ENCODE data around the gene SPRN. TPM values are rescaled to one million over a fixed set of nuclear protein-coding genes. Genes with fewer than 3 reads are reported as not detected.

The SPRN gene
- total and polyA plus RNA-seq, 2 of the 4 experiments (the other 2 are of a cell fraction) = 0.36 to 2.3 TPM

DNA sequence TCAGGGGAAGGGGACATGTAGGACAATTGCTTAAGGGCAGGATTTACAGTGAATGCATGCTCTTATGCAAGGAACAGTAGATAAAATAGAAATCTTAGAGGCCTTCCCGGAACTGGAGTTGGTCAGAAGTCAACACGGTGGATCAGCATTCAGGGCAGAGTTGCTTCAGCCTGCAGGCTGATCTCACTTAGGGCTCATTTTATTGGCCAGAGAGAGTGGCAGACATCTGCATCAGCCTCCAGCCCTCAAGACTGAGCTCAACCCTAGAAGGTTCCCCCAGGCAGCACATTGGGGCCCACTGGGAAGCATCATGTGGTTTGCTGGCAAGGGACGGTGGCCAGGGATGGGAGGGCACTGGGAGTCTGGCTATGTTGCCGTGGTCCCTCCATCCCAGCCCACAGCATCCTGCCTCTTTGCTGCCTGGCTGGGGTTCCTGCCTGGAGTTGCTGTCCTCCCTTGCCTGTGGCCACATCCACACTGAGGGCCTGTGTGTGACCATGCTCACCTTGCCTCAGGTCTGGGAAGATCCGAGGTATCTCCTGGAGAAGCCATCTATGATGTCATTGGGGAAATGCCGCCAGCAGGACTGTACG is 42.4 kb upstream of the SPRN start:
- no peak overlapping the region for H3K27ac ChIP-seq (ENCODE audit: insufficient read depth, low read length)
- no peaks in the 10 kb centered on the region for H3K27me3 ChIP-seq (ENCODE audit: control insufficient read depth, insufficient read depth, low read length)
- H2AK5ac ChIP-seq (ENCODE audit: low read depth, low read length) = no peak overlapping the region
- H3K4ac ChIP-seq (ENCODE audit: low read depth, low read length) = no peak overlapping the region
- dilution Hi-C loops (cut with HindIII; ENCODE audit: low sequenced_read_pairs, unreplicated experiment) = no loop called here
- no peaks in the 10 kb centered on the region for H3K4me1 ChIP-seq (ENCODE audit: control insufficient read depth, insufficient read depth, low read length)
- H3K9me1 ChIP-seq (ENCODE audit: insufficient read depth, low read length) = no peaks in the 10 kb centered on the region
- no peaks in the 10 kb centered on the region for H3K79me1 ChIP-seq (ENCODE audit: low read depth in 1 of 2, low read length in 2 of 2)
- no peak overlapping the region for H3K4me2 ChIP-seq (ENCODE audit: low read depth, low read length)
- no peak overlapping the region for H4K5ac ChIP-seq (ENCODE audit: low read depth, low read length)
- H3K56ac ChIP-seq (ENCODE audit: extremely low read depth, insufficient read depth, low read length) = no peak overlapping the region
- H3K4me3 ChIP-seq (ENCODE audit: insufficient read depth, low read depth, low read length) = no peak overlapping the region
- H4K91ac ChIP-seq (ENCODE audit: insufficient read depth, low read depth, low read length) = no peak overlapping the region
- intact Hi-C loops (cut with micrococcal nuclease) = no loop called here
- no peaks in the 10 kb centered on the region for H3K9me3 ChIP-seq (ENCODE audit: control insufficient read depth, insufficient read depth, low read length)
- ChIA-PET POLR2A (ENCODE audit: unreplicated experiment) (no interaction called here), CTCF (no interaction called here)
- in situ Hi-C loops (cut with MboI; ENCODE audit: low sequenced_read_pairs) = no loop called here
- 85% methylated on average over 4 of the region's 7 CpGs; no CpG with 5 or more reads in 1 of the 2 experiments for WGBS, 2 experiments (ENCODE audit: extremely low coverage in 2 of 2, insufficient read length in 1 of 2)
- no peak overlapping the region for H2BK120ac ChIP-seq (ENCODE audit: low read depth, low read length)
- no peak overlapping the region for H4K8ac ChIP-seq (ENCODE audit: low read depth in 2 of 2, low read length in 2 of 2)
- no peak overlapping the region for H3K14ac ChIP-seq (replicated peaks; ENCODE audit: low read depth, low read length)
- peak overlapping the region; percentile 67 for H2AFZ ChIP-seq (replicated peaks; ENCODE audit: low read length, poor library complexity)
- H3K9ac ChIP-seq (ENCODE audit: low read depth, low read length) = no peak overlapping the region
- no peak overlapping the region for H3K23ac ChIP-seq (ENCODE audit: low read depth, low read length)
- no peaks in the 10 kb centered on the region for H3K36me3 ChIP-seq (ENCODE audit: control insufficient read depth, insufficient read depth, low read length)
- no peak for ATAC-seq (ENCODE audit: low read depth)
- H3K18ac ChIP-seq (ENCODE audit: low read depth, low read length) = no peak overlapping the region
- H2BK15ac ChIP-seq (ENCODE audit: low read depth, low read length) = no peak overlapping the region
- no TSS peak for BruUV-seq (replicated peaks)
- DNase-seq = no peak
- no peak for TF ChIP-seq MXI1 (IDR thresholded peaks at IDR 0.05; ENCODE audit: borderline replicate concordance, low read depth, low read length)
- no peak for TF ChIP-seq CEBPB (IDR thresholded peaks at IDR 0.05; ENCODE audit: low read depth, low read length)
- TF ChIP-seq RFX5 (IDR thresholded peaks at IDR 0.05; ENCODE audit: low read depth, low read length) = no peak
- TF ChIP-seq BHLHE40 (IDR thresholded peaks at IDR 0.05; ENCODE audit: low read depth, low read length) = no peak
- TF ChIP-seq, protein P1, sequence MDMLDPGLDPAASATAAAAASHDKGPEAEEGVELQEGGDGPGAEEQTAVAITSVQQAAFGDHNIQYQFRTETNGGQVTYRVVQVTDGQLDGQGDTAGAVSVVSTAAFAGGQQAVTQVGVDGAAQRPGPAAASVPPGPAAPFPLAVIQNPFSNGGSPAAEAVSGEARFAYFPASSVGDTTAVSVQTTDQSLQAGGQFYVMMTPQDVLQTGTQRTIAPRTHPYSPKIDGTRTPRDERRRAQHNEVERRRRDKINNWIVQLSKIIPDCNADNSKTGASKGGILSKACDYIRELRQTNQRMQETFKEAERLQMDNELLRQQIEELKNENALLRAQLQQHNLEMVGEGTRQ (IDR thresholded peaks at IDR 0.05; ENCODE audit: low read depth, low read length) = no peak
- TF ChIP-seq RAD21 (IDR thresholded peaks at IDR 0.05; ENCODE audit: low read length) = no peak
- TF ChIP-seq MAZ (IDR thresholded peaks at IDR 0.05; ENCODE audit: borderline replicate concordance, low read depth, low read length) = no peak
- H4K20me1 ChIP-seq (ENCODE audit: insufficient read depth, low read length) = no peaks in the 10 kb centered on the region
- H2BK5ac ChIP-seq (ENCODE audit: low read depth, low read length, poor library complexity, severe bottlenecking) = no peak overlapping the region
- H2BK20ac ChIP-seq (ENCODE audit: low read depth, low read length) = no peak overlapping the region
- H2AK9ac ChIP-seq (replicated peaks; ENCODE audit: low read depth, low read length, poor library complexity) = no peak overlapping the region

All from IMR-90 (cell line).